Progenitor cell of endocrine pancreas (in vitro differentiated cells): ENCODE data around the gene TMPRSS11F. TPM values are rescaled to one million over a fixed set of nuclear protein-coding genes. Genes with fewer than 3 reads are reported as not detected.

Source experiments
- DNase-seq: peaks from one replicate; pipeline ENCODE4 v3.0.0; 2021; ENCODE audit warnings: low spot score; ENCODE audit not compliant: unreplicated experiment
- H3K27ac Mint-ChIP-seq: 2 replicates; pipeline ENCODE4 v1.8.0; 2021; ENCODE audit warnings: mild to moderate bottlenecking, moderate library complexity, mixed read lengths
- H3K27me3 Mint-ChIP-seq: 2 replicates; pipeline ENCODE4 v1.8.0; 2021; ENCODE audit warnings: mixed read lengths
- H3K36me3 Mint-ChIP-seq: 2 replicates; pipeline ENCODE4 v1.8.0; 2022; ENCODE audit warnings: mixed read lengths; ENCODE audit not compliant: insufficient read depth
- H3K4me1 Mint-ChIP-seq: 2 replicates; pipeline ENCODE4 v1.8.0; 2021; ENCODE audit warnings: low read depth, mixed read lengths
- H3K4me3 Mint-ChIP-seq: 2 replicates; pipeline ENCODE4 v1.8.0; 2021; ENCODE audit warnings: low read depth, mild to moderate bottlenecking, moderate library complexity, mixed read lengths
- H3K9me3 Mint-ChIP-seq: 2 replicates; pipeline ENCODE4 v1.8.0; 2021; ENCODE audit warnings: low read depth, mixed read lengths
- CTCF ChIP-seq: fragments of 200-600 bp; sonication (generic); IDR thresholded peaks from one replicate; pipeline ENCODE4 v1.5.0; 2021; ENCODE audit warnings: antibody characterized with exemption, mild to moderate bottlenecking; ENCODE audit not compliant: unreplicated experiment
- total RNA-seq: library from RNA; stranded (reverse); gene quantifications from 2 replicates; pipeline ENCODE4 v1.2.1, GENCODE V29; 2021

TMPRSS11F gene
- total RNA-seq, 1 donor from 2014 or later: not detected

- no peaks in the 10 kb centered on the region for H3K27me3 Mint-ChIP-seq
- no peaks in the 10 kb centered on the region for H3K36me3 Mint-ChIP-seq
- peaks cover 2% of the 10 kb centered on the region for H3K9me3 Mint-ChIP-seq
- H3K4me3 Mint-ChIP-seq: no peak overlapping the region
- no peaks in the 10 kb centered on the region for H3K4me1 Mint-ChIP-seq
- DNase-seq: no peak
- H3K27ac Mint-ChIP-seq: no peak overlapping the region
- TF ChIP-seq CTCF: no peak
Measured at GRCh38 chr4:68011684-68012083, 118.0 kb downstream of the TMPRSS11F start.

Other genes starting within 250 kb of the TMPRSS11F start
- not detected in 2 replicates for gene TMPRSS11D, start 245.9 kb downstream of the TMPRSS11F start, total RNA-seq
- gene TMPRSS11A, start 166.4 kb downstream of the TMPRSS11F start, total RNA-seq: not detected in 2 replicates
- not detected in 2 replicates for gene TMPRSS11B, start 115.8 kb upstream of the TMPRSS11F start, total RNA-seq
- gene YTHDC1, start 220.2 kb upstream of the TMPRSS11F start, total RNA-seq: 162 and 188 TPM in 2 replicates